ENCODE results near the gene SLX4IP.

DNA sequence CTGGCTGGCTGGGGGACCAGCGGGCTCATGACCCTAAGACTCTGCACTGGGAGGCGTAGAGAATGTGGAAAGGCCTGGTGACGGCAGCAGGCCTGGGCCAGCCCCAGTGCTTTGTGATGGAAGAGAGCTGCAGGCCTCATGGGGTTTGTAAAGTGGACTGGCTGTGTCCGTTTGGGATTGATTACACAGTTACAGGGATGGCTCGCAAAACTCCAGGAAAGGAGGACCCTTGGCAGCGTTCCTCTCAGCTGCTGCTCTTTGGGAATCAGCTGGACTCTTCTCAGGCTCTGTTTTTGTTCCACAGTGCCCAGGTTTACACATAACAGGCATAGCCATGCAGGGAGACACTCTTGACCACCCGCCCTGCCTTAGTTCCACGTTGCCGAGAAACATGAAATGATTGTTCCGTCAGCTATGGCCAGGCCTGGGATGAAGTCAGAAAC lies 89.0 kb downstream of the SLX4IP start:
- TF ChIP-seq SP1 (CRISPR knock-in tag; conservative IDR thresholded peaks at IDR 0.05) (no peak), CTCF (IDR thresholded peaks at IDR 0.05) (no peak), NR2C2 (CRISPR knock-in tag; IDR thresholded peaks at IDR 0.05) (no peak), JUN (CRISPR knock-in tag; IDR thresholded peaks at IDR 0.05) (no peak), ATF2 (CRISPR knock-in tag; IDR thresholded peaks at IDR 0.05; ENCODE audit: borderline replicate concordance, low read depth) (no peak), GRHL2 (CRISPR knock-in tag; IDR thresholded peaks at IDR 0.05; ENCODE audit: insufficient replicate concordance, severe bottlenecking) (no peak), OVOL2 (CRISPR knock-in tag; IDR thresholded peaks at IDR 0.05; ENCODE audit: borderline replicate concordance) (no peak), E2F5 (CRISPR knock-in tag; IDR thresholded peaks at IDR 0.05) (no peak), CREM (CRISPR knock-in tag; IDR thresholded peaks at IDR 0.05) (no peak), NR3C1 (CRISPR knock-in tag; conservative IDR thresholded peaks at IDR 0.05; ENCODE audit: low read depth) (no peak), ETV6 (CRISPR knock-in tag; IDR thresholded peaks at IDR 0.05) (no peak), ELF4 (CRISPR knock-in tag; IDR thresholded peaks at IDR 0.05; ENCODE audit: low read depth) (no peak)
- TF ChIP-seq, protein P1, sequence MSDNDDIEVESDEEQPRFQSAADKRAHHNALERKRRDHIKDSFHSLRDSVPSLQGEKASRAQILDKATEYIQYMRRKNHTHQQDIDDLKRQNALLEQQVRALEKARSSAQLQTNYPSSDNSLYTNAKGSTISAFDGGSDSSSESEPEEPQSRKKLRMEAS (CRISPR knock-in tag; IDR thresholded peaks at IDR 0.05), result no peak
- TF ChIP-seq, protein P2, sequence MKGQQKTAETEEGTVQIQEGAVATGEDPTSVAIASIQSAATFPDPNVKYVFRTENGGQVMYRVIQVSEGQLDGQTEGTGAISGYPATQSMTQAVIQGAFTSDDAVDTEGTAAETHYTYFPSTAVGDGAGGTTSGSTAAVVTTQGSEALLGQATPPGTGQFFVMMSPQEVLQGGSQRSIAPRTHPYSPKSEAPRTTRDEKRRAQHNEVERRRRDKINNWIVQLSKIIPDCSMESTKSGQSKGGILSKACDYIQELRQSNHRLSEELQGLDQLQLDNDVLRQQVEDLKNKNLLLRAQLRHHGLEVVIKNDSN (CRISPR knock-in tag; IDR thresholded peaks at IDR 0.05), result no peak

Measured in WTC11 (cell line).